ENCODE measurements around the gene RPTOR. TPM values are rescaled to one million over a fixed set of nuclear protein-coding genes. Genes with fewer than 3 reads are reported as not detected.

RPTOR gene
- total and polyA plus RNA-seq, 10 of the 15 experiments (the other 5 are each of a cell fraction or from before 2014, with no cell fraction given) = 0.18 to 32.1 (median 7.8) TPM

DNA sequence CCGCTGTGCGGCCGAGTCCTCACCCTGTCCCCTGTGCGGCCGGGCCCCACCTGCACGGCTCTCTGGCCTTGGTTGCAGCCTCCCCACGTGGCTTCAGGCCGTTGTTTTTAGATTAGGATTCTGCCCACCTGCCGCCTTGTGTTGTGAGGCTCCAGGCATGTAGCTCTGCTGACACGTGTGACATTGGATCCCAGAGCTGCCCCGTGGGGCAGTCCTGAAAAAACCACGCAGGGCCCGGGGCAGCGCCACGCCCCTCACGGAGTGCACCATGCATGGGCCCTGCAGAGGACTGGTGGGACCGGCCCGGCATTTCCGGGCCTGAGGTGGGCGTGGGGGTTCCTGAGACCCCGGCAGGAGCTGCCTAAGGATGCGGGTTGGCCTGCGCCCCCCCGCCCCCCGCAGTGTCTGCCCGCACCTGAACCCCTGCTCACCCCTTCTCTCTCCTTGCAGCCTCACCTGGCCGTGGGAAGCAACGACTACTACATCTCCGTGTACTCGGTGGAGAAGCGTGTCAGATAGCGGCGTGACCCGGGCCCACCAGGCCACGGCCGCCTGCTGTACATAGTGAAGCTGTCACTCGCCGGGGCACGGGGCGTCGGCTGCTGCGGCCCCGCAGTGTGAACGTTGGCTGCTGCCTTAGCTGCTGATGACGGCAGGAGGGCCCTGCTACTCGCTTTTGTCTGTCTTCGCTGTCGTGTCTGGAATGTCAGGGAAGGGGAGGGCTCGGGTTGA lies 419.3 kb downstream of the RPTOR start:
- ChIA-PET CTCF (no interaction called here), RAD21 (ENCODE audit: unreplicated experiment) (no interaction called here), POLR2A (no interaction called here), SMC1A (ENCODE audit: uncharacterized antibody, unreplicated experiment) (no interaction called here)
- no peaks in the 10 kb centered on the region for H3K36me3 ChIP-seq (ENCODE audit: control insufficient read depth in 2 of 2, insufficient read depth in 2 of 2, low read length in 1 of 2)
- no peak for DNase-seq (ENCODE audit: low read depth, low spot score)
- in situ Hi-C loops (cut with MboI) (no loop called here), intact Hi-C loops (cut with micrococcal nuclease; ENCODE audit: unreplicated experiment) (no loop called here)
- H3K4me2 ChIP-seq (ENCODE audit: control insufficient read depth, insufficient read depth) = no peak overlapping the region
- WGBS (ENCODE audit: insufficient coverage, insufficient replicate concordance, low lambda C conversion rate, missing lambda C conversion rate) = 93% methylated on average over 40 of the region's 49 CpGs
- H3K9me3 ChIP-seq (replicated peaks; ENCODE audit: control insufficient read depth, insufficient read depth, low read length) = no peaks in the 10 kb centered on the region
- H3K27me3 ChIP-seq (replicated peaks in 1 of 2; ENCODE audit: control insufficient read depth in 2 of 2, insufficient read depth in 2 of 2, low read length in 1 of 2) = no peaks in the 10 kb centered on the region
- H3K79me2 ChIP-seq (ENCODE audit: control insufficient read depth, insufficient read depth, low read length) = no peaks in the 10 kb centered on the region
- no peak overlapping the region for H2AFZ ChIP-seq (ENCODE audit: control insufficient read depth, low read depth, low read length)
- no peaks in the 10 kb centered on the region for H3K4me1 ChIP-seq (ENCODE audit: control insufficient read depth, insufficient read depth, low read length)
- BruUV-seq (replicated peaks) = no TSS peak
- no peak for FAIRE-seq
- no peak overlapping the region for H3K9ac ChIP-seq (ENCODE audit: control insufficient read depth, insufficient read depth, low read length)
- no peak for ATAC-seq
- no peaks in the 10 kb centered on the region for H4K20me1 ChIP-seq (ENCODE audit: control insufficient read depth, insufficient read depth)
- TF ChIP-seq HDGF (IDR thresholded peaks at IDR 0.05) = no peak
- TF ChIP-seq, protein P1, sequence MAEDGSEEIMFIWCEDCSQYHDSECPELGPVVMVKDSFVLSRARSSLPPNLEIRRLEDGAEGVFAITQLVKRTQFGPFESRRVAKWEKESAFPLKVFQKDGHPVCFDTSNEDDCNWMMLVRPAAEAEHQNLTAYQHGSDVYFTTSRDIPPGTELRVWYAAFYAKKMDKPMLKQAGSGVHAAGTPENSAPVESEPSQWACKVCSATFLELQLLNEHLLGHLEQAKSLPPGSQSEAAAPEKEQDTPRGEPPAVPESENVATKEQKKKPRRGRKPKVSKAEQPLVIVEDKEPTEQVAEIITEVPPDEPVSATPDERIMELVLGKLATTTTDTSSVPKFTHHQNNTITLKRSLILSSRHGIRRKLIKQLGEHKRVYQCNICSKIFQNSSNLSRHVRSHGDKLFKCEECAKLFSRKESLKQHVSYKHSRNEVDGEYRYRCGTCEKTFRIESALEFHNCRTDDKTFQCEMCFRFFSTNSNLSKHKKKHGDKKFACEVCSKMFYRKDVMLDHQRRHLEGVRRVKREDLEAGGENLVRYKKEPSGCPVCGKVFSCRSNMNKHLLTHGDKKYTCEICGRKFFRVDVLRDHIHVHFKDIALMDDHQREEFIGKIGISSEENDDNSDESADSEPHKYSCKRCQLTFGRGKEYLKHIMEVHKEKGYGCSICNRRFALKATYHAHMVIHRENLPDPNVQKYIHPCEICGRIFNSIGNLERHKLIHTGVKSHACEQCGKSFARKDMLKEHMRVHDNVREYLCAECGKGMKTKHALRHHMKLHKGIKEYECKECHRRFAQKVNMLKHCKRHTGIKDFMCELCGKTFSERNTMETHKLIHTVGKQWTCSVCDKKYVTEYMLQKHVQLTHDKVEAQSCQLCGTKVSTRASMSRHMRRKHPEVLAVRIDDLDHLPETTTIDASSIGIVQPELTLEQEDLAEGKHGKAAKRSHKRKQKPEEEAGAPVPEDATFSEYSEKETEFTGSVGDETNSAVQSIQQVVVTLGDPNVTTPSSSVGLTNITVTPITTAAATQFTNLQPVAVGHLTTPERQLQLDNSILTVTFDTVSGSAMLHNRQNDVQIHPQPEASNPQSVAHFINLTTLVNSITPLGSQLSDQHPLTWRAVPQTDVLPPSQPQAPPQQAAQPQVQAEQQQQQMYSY (CRISPR knock-in tag; IDR thresholded peaks at IDR 0.05) = no peak
- TF ChIP-seq POLR2AphosphoS5 (IDR thresholded peaks at IDR 0.05; ENCODE audit: low read length) = no peak
- TF ChIP-seq KAT2A (conservative IDR thresholded peaks at IDR 0.05; ENCODE audit: control insufficient read depth, low read depth, low read length) = no peak
- TF ChIP-seq, protein P2, sequence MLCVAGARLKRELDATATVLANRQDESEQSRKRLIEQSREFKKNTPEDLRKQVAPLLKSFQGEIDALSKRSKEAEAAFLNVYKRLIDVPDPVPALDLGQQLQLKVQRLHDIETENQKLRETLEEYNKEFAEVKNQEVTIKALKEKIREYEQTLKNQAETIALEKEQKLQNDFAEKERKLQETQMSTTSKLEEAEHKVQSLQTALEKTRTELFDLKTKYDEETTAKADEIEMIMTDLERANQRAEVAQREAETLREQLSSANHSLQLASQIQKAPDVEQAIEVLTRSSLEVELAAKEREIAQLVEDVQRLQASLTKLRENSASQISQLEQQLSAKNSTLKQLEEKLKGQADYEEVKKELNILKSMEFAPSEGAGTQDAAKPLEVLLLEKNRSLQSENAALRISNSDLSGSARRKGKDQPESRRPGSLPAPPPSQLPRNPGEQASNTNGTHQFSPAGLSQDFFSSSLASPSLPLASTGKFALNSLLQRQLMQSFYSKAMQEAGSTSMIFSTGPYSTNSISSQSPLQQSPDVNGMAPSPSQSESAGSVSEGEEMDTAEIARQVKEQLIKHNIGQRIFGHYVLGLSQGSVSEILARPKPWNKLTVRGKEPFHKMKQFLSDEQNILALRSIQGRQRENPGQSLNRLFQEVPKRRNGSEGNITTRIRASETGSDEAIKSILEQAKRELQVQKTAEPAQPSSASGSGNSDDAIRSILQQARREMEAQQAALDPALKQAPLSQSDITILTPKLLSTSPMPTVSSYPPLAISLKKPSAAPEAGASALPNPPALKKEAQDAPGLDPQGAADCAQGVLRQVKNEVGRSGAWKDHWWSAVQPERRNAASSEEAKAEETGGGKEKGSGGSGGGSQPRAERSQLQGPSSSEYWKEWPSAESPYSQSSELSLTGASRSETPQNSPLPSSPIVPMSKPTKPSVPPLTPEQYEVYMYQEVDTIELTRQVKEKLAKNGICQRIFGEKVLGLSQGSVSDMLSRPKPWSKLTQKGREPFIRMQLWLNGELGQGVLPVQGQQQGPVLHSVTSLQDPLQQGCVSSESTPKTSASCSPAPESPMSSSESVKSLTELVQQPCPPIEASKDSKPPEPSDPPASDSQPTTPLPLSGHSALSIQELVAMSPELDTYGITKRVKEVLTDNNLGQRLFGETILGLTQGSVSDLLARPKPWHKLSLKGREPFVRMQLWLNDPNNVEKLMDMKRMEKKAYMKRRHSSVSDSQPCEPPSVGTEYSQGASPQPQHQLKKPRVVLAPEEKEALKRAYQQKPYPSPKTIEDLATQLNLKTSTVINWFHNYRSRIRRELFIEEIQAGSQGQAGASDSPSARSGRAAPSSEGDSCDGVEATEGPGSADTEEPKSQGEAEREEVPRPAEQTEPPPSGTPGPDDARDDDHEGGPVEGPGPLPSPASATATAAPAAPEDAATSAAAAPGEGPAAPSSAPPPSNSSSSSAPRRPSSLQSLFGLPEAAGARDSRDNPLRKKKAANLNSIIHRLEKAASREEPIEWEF (IDR thresholded peaks at IDR 0.05; ENCODE audit: insufficient replicate concordance, low read depth, low read length) = no peak
- no peak for TF ChIP-seq SMAD5 (IDR thresholded peaks at IDR 0.05; ENCODE audit: low read depth)
- no peak overlapping the region for H3K4me3 ChIP-seq
- H3K27ac ChIP-seq (ENCODE audit: control insufficient read depth, insufficient read depth) = no peak overlapping the region
